Sigmoid colon (tissue), 4 donors: ENCODE data around the gene HKDC1.

Experiments used
- EP300 ChIP-seq, 4 donors: sonication (generic); formaldehyde crosslinking; IDR thresholded peaks; one replicate each; pipeline ENCODE4 v1.6.1; 2017; ENCODE audit warnings: antibody characterized with exemption in 4 of 4
- POLR2A ChIP-seq, 2 donors: fragments of 450-650 bp; IDR thresholded peaks; one replicate each; pipeline ENCODE4 v1.6.1; 2016; ENCODE audit warnings: antibody characterized with exemption in 2 of 2, mild to moderate bottlenecking in 2 of 2, moderate library complexity in 2 of 2
- POLR2AphosphoS5 ChIP-seq, 4 donors: sonication (generic); formaldehyde crosslinking; IDR thresholded peaks; one replicate each; pipeline ENCODE4 v1.6.1; 2017; ENCODE audit warnings: antibody characterized with exemption in 4 of 4
- TF ChIP-seq, protein P1 (sequence below), 4 experiments: fragments of 450-650 bp in 3 of 4; fragments of 200-600 bp in 1 of 4; IDR thresholded peaks; one replicate each; pipeline ENCODE4 v1.5.1; 2016 to 2019; ENCODE audit warnings: antibody characterized with exemption in 4 of 4, mild to moderate bottlenecking in 3 of 4, moderate library complexity in 2 of 4

DNA sequence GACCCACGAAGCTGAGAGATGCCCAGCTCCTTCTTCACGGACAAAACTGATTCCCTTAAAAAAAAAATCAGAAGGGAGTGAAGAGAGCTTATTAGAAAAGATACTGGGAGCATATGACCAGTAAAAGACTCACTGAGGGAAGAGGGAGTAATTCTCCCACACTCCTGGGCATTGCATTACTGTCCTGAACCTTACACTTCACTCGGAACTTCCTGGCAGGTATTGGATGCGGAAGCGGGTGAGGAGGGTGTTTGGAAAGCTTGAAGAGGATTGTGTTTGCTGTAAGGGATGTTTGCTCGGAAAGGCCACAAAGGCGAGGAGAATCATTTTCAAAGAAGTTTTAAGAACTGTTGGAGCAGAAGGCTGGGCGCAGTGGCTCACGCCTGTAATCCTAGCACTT, 375 bp downstream of the HKDC1 start:
- no peak for TF ChIP-seq EP300 (IDR thresholded peaks at IDR 0.05)
- TF ChIP-seq POLR2A (IDR thresholded peaks at IDR 0.05): no peak
- TF ChIP-seq, protein P1, sequence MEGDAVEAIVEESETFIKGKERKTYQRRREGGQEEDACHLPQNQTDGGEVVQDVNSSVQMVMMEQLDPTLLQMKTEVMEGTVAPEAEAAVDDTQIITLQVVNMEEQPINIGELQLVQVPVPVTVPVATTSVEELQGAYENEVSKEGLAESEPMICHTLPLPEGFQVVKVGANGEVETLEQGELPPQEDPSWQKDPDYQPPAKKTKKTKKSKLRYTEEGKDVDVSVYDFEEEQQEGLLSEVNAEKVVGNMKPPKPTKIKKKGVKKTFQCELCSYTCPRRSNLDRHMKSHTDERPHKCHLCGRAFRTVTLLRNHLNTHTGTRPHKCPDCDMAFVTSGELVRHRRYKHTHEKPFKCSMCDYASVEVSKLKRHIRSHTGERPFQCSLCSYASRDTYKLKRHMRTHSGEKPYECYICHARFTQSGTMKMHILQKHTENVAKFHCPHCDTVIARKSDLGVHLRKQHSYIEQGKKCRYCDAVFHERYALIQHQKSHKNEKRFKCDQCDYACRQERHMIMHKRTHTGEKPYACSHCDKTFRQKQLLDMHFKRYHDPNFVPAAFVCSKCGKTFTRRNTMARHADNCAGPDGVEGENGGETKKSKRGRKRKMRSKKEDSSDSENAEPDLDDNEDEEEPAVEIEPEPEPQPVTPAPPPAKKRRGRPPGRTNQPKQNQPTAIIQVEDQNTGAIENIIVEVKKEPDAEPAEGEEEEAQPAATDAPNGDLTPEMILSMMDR (IDR thresholded peaks at IDR 0.05): no peak
- TF ChIP-seq POLR2AphosphoS5 (IDR thresholded peaks at IDR 0.05): no peak
